Loucy (cell line): ENCODE data around the gene MAML3.

Source experiments
- H2AFZ ChIP-seq: fragments of 200-600 bp; sonication (generic); 2 replicates; pipeline ENCODE4 v1.6.0; 2016; ENCODE audit warnings: antibody characterized with exemption, mild to moderate bottlenecking, low read length, moderate library complexity
- H3F3A ChIP-seq: fragments of 200-600 bp; 2 replicates; pipeline ENCODE4 v1.6.0; 2016; ENCODE audit warnings: antibody characterized with exemption, low read depth, mild to moderate bottlenecking
- H3K27me3 ChIP-seq: fragments of 200-600 bp; sonication (generic); 2 replicates; pipeline ENCODE4 v1.6.1; 2014; ENCODE audit warnings: low read length, mild to moderate bottlenecking; ENCODE audit not compliant: insufficient read depth, poor library complexity, severe bottlenecking
- H3K36me3 ChIP-seq: fragments of 200-600 bp; sonication (generic); 2 replicates; pipeline ENCODE4 v1.6.1; 2016; ENCODE audit warnings: low read length; ENCODE audit not compliant: insufficient read depth
- H3K4me1 ChIP-seq: fragments of 200-600 bp; sonication (generic); 2 replicates; pipeline ENCODE4 v1.5.1; 2014; ENCODE audit warnings: low read length, mild to moderate bottlenecking; ENCODE audit not compliant: insufficient read depth, poor library complexity, severe bottlenecking
- H3K4me2 ChIP-seq: fragments of 200-600 bp; sonication (generic); 2 replicates; pipeline ENCODE4 v1.6.0; 2014; ENCODE audit warnings: antibody characterized with exemption, low read length, low read depth, mild to moderate bottlenecking; ENCODE audit not compliant: poor library complexity, severe bottlenecking
- H3K4me3 ChIP-seq: fragments of 200-600 bp; sonication (generic); 2 replicates; pipeline ENCODE4 v1.5.1; 2014; ENCODE audit warnings: low read length, mild to moderate bottlenecking, mixed read lengths; ENCODE audit not compliant: poor library complexity, severe bottlenecking
- H3K79me2 ChIP-seq: fragments of 200-600 bp; sonication (generic); 2 replicates; pipeline ENCODE4 v1.6.1; 2014; ENCODE audit warnings: low read length; ENCODE audit not compliant: insufficient read depth
- H3K9ac ChIP-seq: fragments of 200-600 bp; sonication (generic); 2 replicates; pipeline ENCODE4 v1.6.0; 2014; ENCODE audit warnings: mild to moderate bottlenecking, low read depth, low read length, moderate library complexity; ENCODE audit not compliant: poor library complexity, severe bottlenecking
- H3K9me2 ChIP-seq: fragments of 200-600 bp; sonication (generic); replicated peaks from 2 replicates; pipeline ENCODE4 v1.6.1; 2016; ENCODE audit warnings: low read depth, low read length, mixed read lengths
- H3K9me3 ChIP-seq: fragments of 200-600 bp; sonication (generic); 2 replicates; pipeline ENCODE4 v1.6.1; 2014; ENCODE audit warnings: mild to moderate bottlenecking, antibody characterized with exemption, low read length, low read depth; ENCODE audit not compliant: insufficient read depth
- H4K20me1 ChIP-seq: fragments of 200-600 bp; sonication (generic); 2 replicates; pipeline ENCODE4 v1.6.0; 2014; ENCODE audit warnings: antibody characterized with exemption, low read length, mild to moderate bottlenecking; ENCODE audit not compliant: insufficient read depth, poor library complexity, severe bottlenecking
- CTCF ChIP-seq: fragments of 200-600 bp; sonication (generic); conservative IDR thresholded peaks from 2 replicates; pipeline ENCODE4 v1.5.1; 2014; ENCODE audit warnings: mild to moderate bottlenecking, antibody characterized with exemption, low read length
- EZH2phosphoT487 ChIP-seq: fragments of 200-600 bp; IDR thresholded peaks from 2 replicates; pipeline ENCODE4 v1.6.1; 2018; ENCODE audit warnings: antibody characterized with exemption, mild to moderate bottlenecking, moderate library complexity, borderline replicate concordance

MAML3 gene

GRCh38 chr4:139814323-139815015 lies 339.5 kb downstream of the MAML3 start:
- no peak overlapping the region for H2AFZ ChIP-seq
- no peaks in the 10 kb centered on the region for H3K9me2 ChIP-seq
- H3K9ac ChIP-seq, result no peak overlapping the region
- no peak for TF ChIP-seq EZH2phosphoT487
- no peak for TF ChIP-seq CTCF
- no peaks in the 10 kb centered on the region for H3K27me3 ChIP-seq
- peaks cover 7% of the 10 kb centered on the region; the same call in 1 of the 2 replicates for H3K9me3 ChIP-seq
- no peak overlapping the region for H3K4me2 ChIP-seq
- no peaks in the 10 kb centered on the region for H4K20me1 ChIP-seq
- no peaks in the 10 kb centered on the region for H3K36me3 ChIP-seq
- H3F3A ChIP-seq, result no peaks in the 10 kb centered on the region
- no peaks in the 10 kb centered on the region for H3K79me2 ChIP-seq
- H3K4me3 ChIP-seq, result no peak overlapping the region
- peaks cover 27% of the 10 kb centered on the region for H3K4me1 ChIP-seq

GRCh38 chr4:139813881-139814280 lies 340.1 kb downstream of the MAML3 start:
- Histone ChIP-seq H3K9ac (no peak overlapping the region), H3F3A (no peaks in the 10 kb centered on the region), H3K4me2 (no peak overlapping the region), H3K27me3 (no peaks in the 10 kb centered on the region), H3K4me3 (no peak overlapping the region), H3K36me3 (no peaks in the 10 kb centered on the region), H3K9me2 (no peaks in the 10 kb centered on the region), H3K9me3 (peaks cover 7% of the 10 kb centered on the region; the same call in 1 of the 2 replicates), H2AFZ (no peak overlapping the region), H3K4me1 (peaks cover 32% of the 10 kb centered on the region), H3K79me2 (no peaks in the 10 kb centered on the region), H4K20me1 (no peaks in the 10 kb centered on the region)
- TF ChIP-seq EZH2phosphoT487 (no peak), CTCF (no peak)

DNA sequence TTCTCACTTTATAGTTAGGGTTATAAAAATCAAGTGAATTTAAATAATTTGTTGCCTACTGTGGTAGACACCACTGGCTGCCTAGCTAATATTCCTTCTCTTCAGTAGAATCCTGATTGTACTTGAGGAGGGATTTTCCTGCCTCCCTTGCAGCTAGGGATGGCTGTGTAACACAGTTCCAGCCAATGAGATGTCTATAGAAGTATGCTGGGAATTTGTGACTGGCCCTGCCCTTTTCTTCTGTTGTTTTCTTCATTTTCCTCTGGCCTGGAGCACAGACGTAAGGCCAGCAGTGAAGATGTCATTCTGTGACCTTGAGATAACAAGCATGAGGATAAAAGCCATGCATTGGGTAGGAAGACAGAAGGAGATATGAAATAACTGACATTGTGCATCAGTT lies 343.3 kb downstream of the MAML3 start:
- Histone ChIP-seq H3K4me2 (no peak overlapping the region), H3K9me2 (no peaks in the 10 kb centered on the region), H3K36me3 (no peaks in the 10 kb centered on the region), H4K20me1 (peaks cover 21% of the 10 kb centered on the region), H2AFZ (no peak overlapping the region), H3F3A (no peaks in the 10 kb centered on the region), H3K9ac (no peak overlapping the region), H3K4me1 (peaks cover 29% of the 10 kb centered on the region), H3K4me3 (no peak overlapping the region), H3K27me3 (no peaks in the 10 kb centered on the region), H3K79me2 (no peaks in the 10 kb centered on the region), H3K9me3 (peaks cover 7% of the 10 kb centered on the region; the same call in 1 of the 2 replicates)
- TF ChIP-seq CTCF, result no peak
- no peak for TF ChIP-seq EZH2phosphoT487
